IMR-90 (cell line): ENCODE results near the gene RPS8. TPM values are rescaled to one million over a fixed set of nuclear protein-coding genes. Genes with fewer than 3 reads are reported as not detected.

Experiments
- ATAC-seq: fragments of 200-7000 bp; cut with Tn5 transposase; 2 replicates; pipeline ENCODE4 v1.9.1; 2020; ENCODE audit warnings: low read depth, mild to moderate bottlenecking, moderate library complexity
- BruUV-seq: library from RNA; stranded (reverse); fragments of 400-500 nt; replicated peaks from 2 replicates; lab custom pipeline; 2021; lab: Mats Ljungman, UMichigan
- CTCF ChIA-PET: fragments of 300-600 bp; formaldehyde crosslinking; extraction: SDS; loops from one replicate; lab custom pipeline; 2021; ENCODE audit warnings: antibody characterized with exemption; lab: Yijun Ruan, JAX
- POLR2A ChIA-PET: fragments of 300-600 bp; sonication (Branson Sonifier 250); formaldehyde crosslinking; loops from one replicate; lab custom pipeline; 2022; ENCODE audit warnings: antibody characterized with exemption; ENCODE audit not compliant: unreplicated experiment; lab: Charles Lee
- DNase-seq: peaks from one replicate; pipeline ENCODE4 v3.0.0; 2013
- H2AFZ ChIP-seq: replicated peaks from 2 replicates; pipeline ENCODE3; 2013; ENCODE audit warnings: low read length, mild to moderate bottlenecking; ENCODE audit not compliant: poor library complexity
- H2AK5ac ChIP-seq: 2 replicates; pipeline ENCODE4 v1.6.1; 2013; ENCODE audit warnings: low read depth, low read length, inconsistent platforms
- H2AK9ac ChIP-seq: replicated peaks from 2 replicates; pipeline ENCODE3; 2013; ENCODE audit warnings: mild to moderate bottlenecking, low read depth, low read length, moderate library complexity; ENCODE audit not compliant: poor library complexity
- H2BK120ac ChIP-seq: 2 replicates; pipeline ENCODE4 v1.6.1; 2013; ENCODE audit warnings: low read depth, low read length, inconsistent platforms
- H2BK15ac ChIP-seq: 3 replicates; pipeline ENCODE4 v1.6.1; 2013; ENCODE audit warnings: low read depth, low read length, inconsistent platforms
- H2BK20ac ChIP-seq: 2 replicates; pipeline ENCODE4 v1.6.1; 2013; ENCODE audit warnings: low read depth, mild to moderate bottlenecking, inconsistent platforms, low read length, moderate library complexity
- H2BK5ac ChIP-seq: 2 replicates; pipeline ENCODE4 v1.6.1; 2013; ENCODE audit warnings: mild to moderate bottlenecking, low read depth, low read length, inconsistent platforms; ENCODE audit not compliant: poor library complexity, severe bottlenecking
- H3K14ac ChIP-seq: replicated peaks from 2 replicates; pipeline ENCODE4 v1.6.1; 2013; ENCODE audit warnings: low read depth, low read length, inconsistent platforms
- H3K18ac ChIP-seq: 2 replicates; pipeline ENCODE4 v1.6.1; 2013; ENCODE audit warnings: low read depth, low read length, control low read depth
- H3K23ac ChIP-seq: 2 replicates; pipeline ENCODE4 v1.6.1; 2013; ENCODE audit warnings: low read depth, low read length, inconsistent platforms
- H3K27ac ChIP-seq: 2 replicates; pipeline ENCODE4 v1.5.1; 2013; ENCODE audit warnings: mild to moderate bottlenecking, control low read depth, low read length; ENCODE audit not compliant: insufficient read depth
- H3K27me3 ChIP-seq: 2 replicates; pipeline ENCODE4 v1.6.1; 2013; ENCODE audit warnings: low read length; ENCODE audit not compliant: control insufficient read depth, insufficient read depth
- H3K36me3 ChIP-seq: 2 replicates; pipeline ENCODE4 v1.6.1; 2013; ENCODE audit warnings: low read length, mixed read lengths; ENCODE audit not compliant: control insufficient read depth, insufficient read depth
- H3K4ac ChIP-seq: 2 replicates; pipeline ENCODE4 v1.6.1; 2013; ENCODE audit warnings: low read depth, low read length, inconsistent platforms
- H3K4me1 ChIP-seq: 2 replicates; pipeline ENCODE4 v1.6.1; 2013; ENCODE audit warnings: low read length, mixed read lengths; ENCODE audit not compliant: control insufficient read depth, insufficient read depth
- H3K4me2 ChIP-seq: 2 replicates; pipeline ENCODE4 v1.6.1; 2013; ENCODE audit warnings: low read depth, mild to moderate bottlenecking, control low read depth, low read length, moderate library complexity
- H3K4me3 ChIP-seq: 2 replicates; pipeline ENCODE4 v1.5.1; 2013; ENCODE audit warnings: low read depth, mild to moderate bottlenecking, control low read depth, low read length, moderate library complexity; ENCODE audit not compliant: insufficient read depth
- H3K56ac ChIP-seq: 2 replicates; pipeline ENCODE4 v1.6.1; 2013; ENCODE audit warnings: low read length, inconsistent platforms; ENCODE audit not compliant: insufficient read depth; ENCODE audit errors: extremely low read depth
- H3K79me1 ChIP-seq, 2 experiments: 2 replicates each; pipeline ENCODE4 v1.6.1; 2013; ENCODE audit warnings: low read length in 2 of 2, inconsistent platforms in 1 of 2, low read depth in 1 of 2
- H3K9ac ChIP-seq: 2 replicates; pipeline ENCODE4 v1.6.1; 2013; ENCODE audit warnings: low read depth, low read length, control low read depth
- H3K9me1 ChIP-seq: 2 replicates; pipeline ENCODE4 v1.6.1; 2013; ENCODE audit warnings: low read length, inconsistent platforms; ENCODE audit not compliant: insufficient read depth
- H3K9me3 ChIP-seq: 2 replicates; pipeline ENCODE4 v1.6.1; 2013; ENCODE audit warnings: low read length; ENCODE audit not compliant: control insufficient read depth, insufficient read depth
- H4K20me1 ChIP-seq: 2 replicates; pipeline ENCODE4 v1.6.1; 2013; ENCODE audit warnings: low read length, inconsistent platforms; ENCODE audit not compliant: insufficient read depth
- H4K5ac ChIP-seq: 2 replicates; pipeline ENCODE4 v1.6.1; 2013; ENCODE audit warnings: mild to moderate bottlenecking, low read depth, low read length, control low read depth
- H4K8ac ChIP-seq, 2 experiments: 2 replicates each; pipeline ENCODE4 v1.6.1; 2013; ENCODE audit warnings: low read depth in 2 of 2, low read length in 2 of 2, control low read depth in 1 of 2, inconsistent platforms in 1 of 2
- H4K91ac ChIP-seq: 2 replicates; pipeline ENCODE4 v1.6.1; 2013; ENCODE audit warnings: low read depth, low read length, inconsistent platforms; ENCODE audit not compliant: insufficient read depth
- CTCF ChIP-seq: conservative IDR thresholded peaks from 2 replicates; pipeline ENCODE4 v1.5.1; 2012; ENCODE audit warnings: mild to moderate bottlenecking, low read depth, low read length, improper control_type of control experiment
- MAFK ChIP-seq: IDR thresholded peaks from 2 replicates; pipeline ENCODE4 v1.6.1; 2012; ENCODE audit warnings: low read depth, low read length, improper control_type of control experiment
- MAZ ChIP-seq: IDR thresholded peaks from 2 replicates; pipeline ENCODE4 v1.6.1; 2012; ENCODE audit warnings: low read depth, mild to moderate bottlenecking, low read length, improper control_type of control experiment, moderate library complexity, borderline replicate concordance
- NFE2L2 ChIP-seq: fragments of 150-350 bp; IDR thresholded peaks from 2 replicates; pipeline ENCODE4 v1.6.1; 2016; ENCODE audit warnings: low read depth, mild to moderate bottlenecking, low read length
- POLR2A ChIP-seq: IDR thresholded peaks from 2 replicates; pipeline ENCODE4 v1.6.1; 2012; ENCODE audit warnings: mild to moderate bottlenecking, low read depth, low read length
- RAD21 ChIP-seq: IDR thresholded peaks from 2 replicates; pipeline ENCODE4 v1.6.1; 2012; ENCODE audit warnings: low read length, improper control_type of control experiment
- RFX5 ChIP-seq: IDR thresholded peaks from 2 replicates; pipeline ENCODE4 v1.8.0; 2012; ENCODE audit warnings: low read depth, mild to moderate bottlenecking, low read length, moderate library complexity
- SMC3 ChIP-seq: fragments of 150-350 bp; IDR thresholded peaks from 2 replicates; pipeline ENCODE4 v1.6.1; 2016; ENCODE audit warnings: low read depth, mild to moderate bottlenecking, antibody characterized with exemption, low read length, moderate library complexity
- WGBS, 2 experiments: methylation state at CpG; one replicate each; pipeline versions ENCODE4 v1.1.5 to v1.1.7; 2013; ENCODE audit warnings: missing lambda C conversion rate in 2 of 2; ENCODE audit not compliant: insufficient read length in 1 of 2; ENCODE audit errors: extremely low coverage in 2 of 2; 5-methylcytosine and 5-hydroxymethylcytosine counted together
- dilution Hi-C: fragments of 300-500 bp; cut with HindIII; formaldehyde crosslinking; loops from one replicate; pipeline ENCODE4 v1.14.3; 2018; ENCODE audit warnings: low sequenced_read_pairs; ENCODE audit not compliant: unreplicated experiment
- in situ Hi-C: fragments of 300-500 bp; cut with MboI; formaldehyde crosslinking; loops from 3 replicates; pipeline ENCODE4 v1.14.3; 2019; ENCODE audit warnings: low sequenced_read_pairs, inconsistent platforms, mixed read lengths
- intact Hi-C: fragments of 100-400 bp; cut with micrococcal nuclease; formaldehyde crosslinking; loops from 2 replicates; pipeline ENCODE4 v1.10.0; 2022
- polyA plus RNA-seq, 3 experiments: library from polyadenylated mRNA; depleted of rRNA; stranded (reverse); fragments of >200 nt; gene quantifications; 2 replicates each; pipeline ENCODE4 v1.2.3, GENCODE V29; 2012; ENCODE audit warnings: low replicate concordance in 1 of 3
- total RNA-seq: library from RNA; depleted of rRNA; stranded (reverse); fragments of >200 nt; gene quantifications from 2 replicates; pipeline ENCODE4 v1.2.3, GENCODE V29; 2012

The RPS8 gene
- total and polyA plus RNA-seq, 2 of the 4 experiments (the other 2 are of a cell fraction) = 2,171 to 2,255 TPM

GRCh38 chr1:44808938-44809917, 33.9 kb downstream of the RPS8 start:
- POLR2A ChIA-PET = interaction anchor here (0.6 to 3.7 kb wide), 6 partner anchors 9 to 764 kb away, joined by 3 to 30 read pairs (median 4); partner anchors contain the start of genes PLK3 and RNU5D-1
- H3K9me1 ChIP-seq = peaks cover 34% of the 10 kb centered on the region
- H3K27ac ChIP-seq = peak overlapping the region; percentile 86
- peak overlapping the region; percentile 100 for H3K4ac ChIP-seq
- intact Hi-C loops (loop anchor here (5.0 to 10.0 kb wide), 2 partner anchors 77 to 496 kb away; partner anchors contain the start of gene RNU5D-1), in situ Hi-C loops (no loop called here), dilution Hi-C loops (no loop called here)
- peak overlapping the region; percentile 98 for H2BK15ac ChIP-seq
- H3K79me1 ChIP-seq = peaks cover 17 to 64% of the 10 kb centered on the region in 2 experiments
- H2BK20ac ChIP-seq = peak overlapping the region; percentile 93
- peak overlapping the region; percentile 98 for H3K23ac ChIP-seq
- H3K14ac ChIP-seq = peak overlapping the region; percentile 98
- H3K36me3 ChIP-seq = peaks cover 20% of the 10 kb centered on the region
- peak overlapping the region; percentile 94 for H3K18ac ChIP-seq
- H2AK9ac ChIP-seq = peak overlapping the region; percentile 98
- TF ChIP-seq SMC3 (no peak; the same call in 1 of the 2 replicates), RFX5 (no peak), NFE2L2 (0 out of 2 replicates have a peak, but pooled peaks have one; percentile 1), CTCF (0 out of 2 replicates have a peak, but pooled peaks have one; percentile 9), MAFK (peak; percentile 80), POLR2A (peak; percentile 58; the same call in 1 of the 2 replicates), MAZ (peak; percentile 55; the same call in 1 of the 2 replicates), RAD21 (peak; percentile 10; the same call in 1 of the 2 replicates)
- ATAC-seq (no peak), DNase-seq (peak; percentile 82)
- H3K9me3 ChIP-seq = no peaks in the 10 kb centered on the region
- H3K4me2 ChIP-seq = peak overlapping the region; percentile 86
- no peaks in the 10 kb centered on the region for H3K27me3 ChIP-seq
- peak overlapping the region; percentile 100 for H2AK5ac ChIP-seq
- H4K8ac ChIP-seq = peak overlapping the region; percentile 94 to 97
- H3K4me1 ChIP-seq = peaks cover 53% of the 10 kb centered on the region
- CTCF ChIA-PET = interaction anchor here (0.5 to 1.7 kb wide), 5 partner anchors 9 to 709 kb away, joined by 3 to 6 read pairs (median 4); partner anchors contain the start of gene PLK3
- H4K5ac ChIP-seq = peak overlapping the region; percentile 93
- H2BK5ac ChIP-seq = peak overlapping the region; percentile 96
- H4K20me1 ChIP-seq = peaks cover 9% of the 10 kb centered on the region; the same call in 1 of the 2 replicates
- peak overlapping the region; percentile 74 for H2AFZ ChIP-seq
- no TSS peak for BruUV-seq
- H2BK120ac ChIP-seq = peak overlapping the region; percentile 98
- H3K9ac ChIP-seq = peak overlapping the region; percentile 96
- WGBS, 2 experiments = 0% methylated on average over 2 of the region's 6 CpGs; no CpG with 5 or more reads in 1 of the 2 experiments
- H3K56ac ChIP-seq = peak overlapping the region; percentile 95
- peak overlapping the region; percentile 40 for H3K4me3 ChIP-seq
- H4K91ac ChIP-seq = peak overlapping the region; percentile 100
